ENCODE data around the gene SMC1A. TPM values are rescaled to one million over a fixed set of nuclear protein-coding genes. Genes with fewer than 3 reads are reported as not detected.

Gene SMC1A
- total and polyA plus RNA-seq, 5 donors, result 9.4 to 50.3 (median 48.2) TPM

DNA sequence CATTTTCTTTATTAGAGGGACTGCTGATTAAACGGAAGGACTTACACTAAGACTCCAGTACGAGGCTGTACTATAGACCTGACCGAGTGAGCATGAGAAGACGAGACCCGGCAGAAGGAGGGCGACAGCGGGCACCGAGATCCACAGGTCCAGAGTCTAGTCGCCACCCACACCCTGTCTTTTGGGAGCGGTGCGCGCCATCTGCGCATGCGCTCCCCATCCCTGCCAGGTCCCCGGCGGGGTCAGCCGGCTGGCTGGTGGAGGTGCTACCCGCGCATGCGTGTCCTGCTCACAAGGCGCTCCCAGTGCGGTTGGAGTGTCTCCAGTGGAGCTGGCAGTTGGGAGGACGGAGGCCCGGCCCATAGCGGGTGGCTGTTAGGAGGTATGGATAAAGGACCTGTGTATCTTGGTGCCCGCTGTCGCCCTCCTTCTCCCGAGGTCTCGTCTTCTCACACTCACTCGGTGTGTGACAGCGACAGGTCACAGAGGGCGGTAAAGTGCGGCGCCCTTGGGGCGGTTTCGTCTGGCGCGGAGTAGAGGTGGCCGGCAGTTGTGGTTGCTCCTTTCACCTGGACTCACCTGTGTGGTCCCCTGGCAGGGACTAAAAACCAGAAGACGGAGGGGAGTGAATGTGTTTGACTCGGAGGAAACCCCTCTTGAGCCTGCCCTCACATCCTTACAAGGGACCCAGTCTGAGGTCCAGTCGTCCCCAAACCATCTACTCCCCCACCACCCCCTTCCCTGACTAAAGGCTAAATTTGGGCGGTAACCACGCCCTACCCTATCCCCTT, 19.3 kb upstream of the SMC1A start:
- H3K4me1 ChIP-seq (ENCODE audit: control insufficient read depth, insufficient read depth, low read length), result no peaks in the 10 kb centered on the region
- H3K27ac ChIP-seq (ENCODE audit: low read length), result no peak overlapping the region
- ATAC-seq (peak; percentile 90 to 93), DNase-seq (peak; percentile 87 to 93 (median 93))
- intact Hi-C loops (cut with DNase I), result no loop called here
- no peaks in the 10 kb centered on the region for H3K27me3 ChIP-seq (ENCODE audit: control insufficient read depth, insufficient read depth)
- 8% methylated on average over 44 of the region's 44 CpGs for WGBS
- peak overlapping the region; percentile 35 for H3K4me3 ChIP-seq (ENCODE audit: low read length)
- no peaks in the 10 kb centered on the region for H3K9me3 ChIP-seq (ENCODE audit: control insufficient read depth, low read length)

DNA sequence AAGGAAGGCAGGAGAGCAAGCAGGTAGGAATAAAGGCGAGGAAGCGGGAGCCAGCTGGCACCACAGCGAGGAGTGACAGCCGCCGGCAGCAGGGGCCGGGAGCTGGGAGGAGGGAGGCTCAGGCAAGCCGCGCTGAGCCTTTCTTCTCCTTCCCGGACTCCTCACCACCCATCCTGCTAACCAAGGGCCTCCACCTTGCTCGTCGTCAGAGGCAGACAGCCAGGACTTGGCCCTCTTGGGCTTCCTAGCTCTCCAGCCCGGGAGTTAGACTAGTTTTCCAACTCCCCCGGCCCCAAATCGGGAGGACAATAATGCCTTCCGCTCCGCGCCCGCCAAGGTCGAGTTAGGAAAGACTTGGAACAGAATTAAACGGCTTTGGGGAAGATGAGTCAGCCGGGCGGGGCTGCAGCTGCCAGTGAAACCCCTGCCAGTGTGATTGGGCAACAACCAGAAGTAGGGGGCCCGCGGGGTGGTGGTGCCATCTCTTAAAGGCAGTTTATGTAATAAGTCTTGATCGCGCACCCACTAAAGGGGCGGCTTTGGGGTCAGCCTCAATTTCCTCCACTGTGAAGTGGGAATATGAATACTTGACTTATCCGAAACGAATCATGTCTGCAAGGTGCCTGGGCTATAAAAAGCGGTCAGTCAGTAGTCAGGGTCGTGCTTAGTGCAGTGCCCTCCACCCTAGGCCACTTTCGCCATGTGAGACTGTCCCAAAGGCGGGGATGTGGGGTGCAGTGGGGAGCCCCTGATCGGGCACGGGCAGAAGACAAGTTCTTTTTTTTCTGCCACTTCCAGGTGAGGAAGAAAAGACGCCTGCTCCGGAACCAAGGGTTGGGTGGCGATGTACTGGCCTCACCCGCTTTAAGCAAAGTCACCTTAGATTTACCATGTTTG, 18.4 kb upstream of the SMC1A start:
- H3K4me1 ChIP-seq (ENCODE audit: control insufficient read depth, insufficient read depth, low read length), result no peaks in the 10 kb centered on the region
- H3K9me3 ChIP-seq (ENCODE audit: control insufficient read depth, low read length), result no peaks in the 10 kb centered on the region
- H3K27me3 ChIP-seq (ENCODE audit: control insufficient read depth, insufficient read depth), result no peaks in the 10 kb centered on the region
- DNase-seq, result peak; percentile 80 to 88 (median 84)
- intact Hi-C loops (cut with DNase I), result no loop called here
- 14% methylated on average over 39 of the region's 39 CpGs for WGBS
- H3K4me3 ChIP-seq (ENCODE audit: low read length), result peak overlapping the region; percentile 35
- peak overlapping the region; percentile 48 for H3K27ac ChIP-seq (ENCODE audit: low read length)
- ATAC-seq, result peak; percentile 62 to 86

DNA sequence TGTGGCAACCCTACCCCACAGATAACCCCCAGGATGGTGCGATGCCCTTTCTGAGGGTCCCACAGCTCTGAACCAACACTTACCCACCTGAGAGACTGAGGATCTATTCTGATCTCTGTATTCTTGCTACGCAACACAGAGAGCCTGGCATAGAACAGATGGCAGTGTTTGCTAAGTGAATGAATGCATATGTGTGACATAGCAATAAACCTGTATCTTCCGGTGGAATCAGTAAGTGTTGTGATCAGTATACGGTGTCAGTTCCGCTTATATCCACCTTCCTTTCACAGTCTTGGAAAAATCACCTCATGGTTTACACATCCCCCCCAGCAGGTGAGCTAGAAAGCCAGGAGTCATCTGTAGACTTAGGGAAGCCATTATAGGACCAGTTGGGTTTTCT, 17.6 kb upstream of the SMC1A start:
- ATAC-seq (no peak), DNase-seq (no peak)
- H3K9me3 ChIP-seq (ENCODE audit: control insufficient read depth, low read length), result no peaks in the 10 kb centered on the region
- intact Hi-C loops (cut with DNase I), result no loop called here
- 79% methylated on average over 5 of the region's 5 CpGs for WGBS
- no peak overlapping the region for H3K4me3 ChIP-seq (ENCODE audit: low read length)
- H3K4me1 ChIP-seq (ENCODE audit: control insufficient read depth, insufficient read depth, low read length), result no peaks in the 10 kb centered on the region
- H3K27me3 ChIP-seq (ENCODE audit: control insufficient read depth, insufficient read depth), result no peaks in the 10 kb centered on the region
- no peak overlapping the region for H3K27ac ChIP-seq (ENCODE audit: low read length)

DNA sequence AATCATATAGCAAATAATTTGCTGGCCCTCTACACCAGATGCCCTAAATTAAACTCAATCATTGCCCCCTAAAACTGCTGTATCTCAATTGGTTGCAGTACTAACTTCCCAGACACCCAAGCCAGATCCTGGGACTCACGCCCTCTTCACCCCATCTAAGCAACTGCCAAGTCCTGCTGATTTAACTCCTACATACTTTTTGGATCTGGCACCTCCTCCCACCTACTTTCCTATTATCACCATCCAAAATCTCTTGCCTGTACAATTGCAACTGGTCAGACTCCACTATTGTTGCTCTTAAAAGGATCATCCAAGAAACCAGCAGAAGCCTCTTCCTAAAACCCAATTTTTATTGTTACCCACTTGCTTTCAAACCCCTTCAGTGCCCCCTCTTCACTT, 16.4 kb upstream of the SMC1A start:
- H3K9me3 ChIP-seq (ENCODE audit: control insufficient read depth, low read length), result no peaks in the 10 kb centered on the region
- no peak for DNase-seq
- intact Hi-C loops (cut with DNase I), result loop anchor here in 2 of 4 donors (5.0 to 10.0 kb wide), 2 partner anchors 122 to 124 kb away; no protein-coding TSS in a partner anchor
- no peak overlapping the region for H3K27ac ChIP-seq (ENCODE audit: low read length)
- no peaks in the 10 kb centered on the region for H3K4me1 ChIP-seq (ENCODE audit: control insufficient read depth, insufficient read depth, low read length)
- 64% methylated on average over 1 of the region's 1 CpG for WGBS
- ATAC-seq, result no peak
- no peaks in the 10 kb centered on the region for H3K27me3 ChIP-seq (ENCODE audit: control insufficient read depth, insufficient read depth)
- H3K4me3 ChIP-seq (ENCODE audit: low read length), result no peak overlapping the region

DNA sequence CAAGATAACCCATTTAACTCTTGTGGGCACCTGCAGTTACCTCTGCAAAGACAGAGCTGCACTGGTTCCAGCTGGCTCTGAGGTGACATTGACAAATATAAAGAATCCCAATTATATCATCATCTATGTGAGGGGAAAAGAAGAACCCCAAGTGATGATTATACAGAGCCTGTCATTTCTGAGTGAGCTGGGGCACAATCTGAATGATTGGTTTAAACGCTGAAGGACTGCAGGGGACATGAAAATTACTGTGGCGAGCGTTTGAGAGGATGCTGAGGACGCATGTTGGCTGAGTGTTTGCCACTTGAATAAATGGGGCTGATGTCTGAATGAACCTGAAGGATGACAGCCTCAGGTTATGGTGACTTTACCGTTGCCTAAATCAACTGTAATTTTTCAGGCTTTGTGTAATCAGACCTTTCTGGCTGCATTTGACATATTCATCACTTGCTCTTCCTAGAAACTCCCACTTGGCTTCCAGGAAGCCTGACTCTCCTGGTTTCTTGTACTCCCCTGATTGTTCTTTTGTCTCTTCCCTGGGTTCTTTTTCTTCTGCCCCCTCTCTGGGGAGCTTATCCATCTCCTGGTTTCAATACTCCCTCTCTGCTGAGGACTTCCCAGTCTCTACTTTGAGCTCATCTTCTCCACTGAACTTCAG, 15.8 kb upstream of the SMC1A start:
- WGBS, result 65% methylated on average over 5 of the region's 5 CpGs
- Histone ChIP-seq H3K27ac (ENCODE audit: low read length) (no peak overlapping the region), H3K4me3 (ENCODE audit: low read length) (no peak overlapping the region), H3K27me3 (ENCODE audit: control insufficient read depth, insufficient read depth) (no peaks in the 10 kb centered on the region), H3K4me1 (ENCODE audit: control insufficient read depth, insufficient read depth, low read length) (no peaks in the 10 kb centered on the region), H3K9me3 (ENCODE audit: control insufficient read depth, low read length) (no peaks in the 10 kb centered on the region)
- intact Hi-C loops (cut with DNase I), result loop anchor here in 2 of 4 donors (5.0 to 10.0 kb wide), 2 partner anchors 121 to 124 kb away; no protein-coding TSS in a partner anchor
- ATAC-seq (no peak), DNase-seq (no peak)

DNA sequence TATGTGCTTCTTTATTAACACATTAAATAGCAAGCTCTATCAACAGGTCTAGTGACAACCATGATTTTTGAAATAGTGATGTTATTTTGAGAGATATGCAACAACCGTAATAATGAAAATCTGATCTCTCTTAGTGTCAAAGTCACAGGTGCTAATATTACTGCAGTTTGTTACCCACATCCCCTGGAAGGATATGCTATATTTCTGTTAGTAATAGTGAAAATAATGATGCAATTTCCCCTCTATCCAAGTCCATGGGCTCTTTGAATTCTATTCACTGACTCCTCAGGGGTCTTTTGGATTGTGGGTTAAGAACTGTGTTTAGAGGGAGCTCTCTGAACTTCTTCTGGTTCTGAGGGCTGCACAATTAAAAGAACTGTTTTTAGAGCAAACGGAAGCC, 14.8 kb upstream of the SMC1A start:
- Histone ChIP-seq H3K4me1 (ENCODE audit: control insufficient read depth, insufficient read depth, low read length) (no peaks in the 10 kb centered on the region), H3K9me3 (ENCODE audit: control insufficient read depth, low read length) (no peaks in the 10 kb centered on the region), H3K4me3 (ENCODE audit: low read length) (no peak overlapping the region), H3K27ac (ENCODE audit: low read length) (no peak overlapping the region), H3K27me3 (ENCODE audit: control insufficient read depth, insufficient read depth) (no peaks in the 10 kb centered on the region)
- no peak for DNase-seq
- intact Hi-C loops (cut with DNase I), result loop anchor here in 2 of 4 donors (5.0 to 10.0 kb wide), 2 partner anchors 120 to 122 kb away; no protein-coding TSS in a partner anchor
- WGBS, result 75% methylated on average over 2 of the region's 2 CpGs
- no peak for ATAC-seq

DNA sequence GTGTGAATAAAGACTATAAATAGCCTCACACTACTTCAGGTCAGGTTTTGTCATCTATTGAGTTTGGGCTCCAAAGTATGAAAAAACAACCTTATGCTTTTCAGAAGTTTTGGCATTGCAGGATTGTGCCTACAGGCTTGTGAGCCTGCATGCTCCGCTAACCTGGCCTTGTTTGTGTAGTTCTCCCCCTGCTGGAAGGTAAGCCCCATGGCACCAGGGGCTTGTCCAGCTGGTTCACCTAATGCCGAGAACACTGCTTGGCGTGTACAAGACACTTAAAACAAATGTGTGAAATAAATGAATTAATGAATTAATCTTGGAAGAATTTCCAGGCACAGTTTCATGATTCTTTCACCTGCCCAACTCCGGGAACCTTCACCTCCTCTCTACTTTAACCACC, 13.5 kb upstream of the SMC1A start:
- H3K27ac ChIP-seq (ENCODE audit: low read length), result no peak overlapping the region
- H3K4me3 ChIP-seq (ENCODE audit: low read length), result no peak overlapping the region
- peak; percentile 41 to 59 for ATAC-seq
- H3K4me1 ChIP-seq (ENCODE audit: control insufficient read depth, insufficient read depth, low read length), result no peaks in the 10 kb centered on the region
- no peaks in the 10 kb centered on the region for H3K9me3 ChIP-seq (ENCODE audit: control insufficient read depth, low read length)
- intact Hi-C loops (cut with DNase I), result loop anchor here in 2 of 4 donors (5.0 to 10.0 kb wide), 2 partner anchors 119 to 121 kb away; no protein-coding TSS in a partner anchor
- peak; percentile 31 to 67 (median 64) for DNase-seq
- H3K27me3 ChIP-seq (ENCODE audit: control insufficient read depth, insufficient read depth), result no peaks in the 10 kb centered on the region
- 6% methylated on average over 4 of the region's 4 CpGs for WGBS

DNA sequence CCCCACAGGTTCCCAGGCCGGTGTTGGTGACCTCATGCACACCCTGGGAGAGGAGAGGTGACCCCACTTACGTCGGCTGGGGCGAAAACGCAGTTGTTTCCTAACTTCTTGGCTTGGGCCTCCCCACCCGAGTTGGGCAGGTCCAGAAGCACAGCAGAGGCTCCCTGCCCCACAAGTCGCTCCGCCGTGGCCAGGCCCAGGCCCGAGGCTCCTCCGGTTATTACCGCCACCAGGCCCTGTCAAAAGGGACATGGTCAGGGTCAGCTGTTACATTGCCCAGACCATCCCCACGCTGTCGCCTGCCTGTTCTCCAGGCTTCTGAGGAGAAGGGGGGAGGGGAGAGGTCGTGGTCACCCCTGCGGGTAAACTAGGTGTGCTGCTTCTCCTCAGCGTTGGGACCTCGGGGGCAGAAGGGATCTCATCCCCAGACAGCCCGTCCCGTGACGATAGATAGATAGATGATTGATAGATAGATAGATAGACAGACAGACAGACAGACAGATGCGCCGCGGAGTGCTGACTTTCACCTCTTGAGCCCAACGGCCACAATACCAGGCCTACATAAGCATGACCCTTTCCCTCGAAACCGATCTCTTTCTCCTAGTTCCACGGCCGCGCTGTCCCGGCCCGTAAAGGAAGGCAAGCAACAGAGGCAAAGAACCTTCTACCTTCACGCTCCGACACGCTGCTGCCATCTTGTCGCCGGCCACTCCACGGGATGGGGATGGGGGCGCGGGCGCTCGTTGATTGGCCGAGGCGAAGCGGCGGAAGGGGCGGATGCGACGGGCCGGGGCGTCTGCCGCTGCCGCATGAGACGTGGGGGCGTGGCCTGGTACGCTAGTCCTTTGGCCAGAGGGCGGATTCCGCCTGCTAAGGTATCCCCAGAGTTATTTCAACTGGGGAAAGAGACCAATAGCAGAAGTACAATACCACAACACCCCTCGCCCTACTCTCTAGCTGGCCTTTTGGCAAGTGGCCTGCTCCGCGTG, 11.5 kb upstream of the SMC1A start, which contains the start of gene HSD17B10:
Gene HSD17B10 (minus strand): TSS at position 720 of the 989 bp plus-strand sequence. CDS start 25 bp downstream, at position 695.
- WGBS, result 5% methylated on average over 61 of the region's 61 CpGs
- Histone ChIP-seq H3K27ac (ENCODE audit: low read length) (peak within 1 kb of the TSS; percentile 43), H3K4me1 (ENCODE audit: control insufficient read depth, insufficient read depth, low read length) (no peaks in the 10 kb centered on the region), H3K4me3 (ENCODE audit: low read length) (peak within 1 kb of the TSS; percentile 54), H3K9me3 (ENCODE audit: control insufficient read depth, low read length) (no peaks in the 10 kb centered on the region), H3K27me3 (ENCODE audit: control insufficient read depth, insufficient read depth) (no peaks in the 10 kb centered on the region)
- peak; percentile 93 to 96 (median 95) for DNase-seq
- ATAC-seq, result peak; percentile 98
- intact Hi-C loops (cut with DNase I), result loop anchor here in 1 of 4 donors (10.0 kb wide), 1 partner anchor 119 kb away; no protein-coding TSS in a partner anchor

DNA sequence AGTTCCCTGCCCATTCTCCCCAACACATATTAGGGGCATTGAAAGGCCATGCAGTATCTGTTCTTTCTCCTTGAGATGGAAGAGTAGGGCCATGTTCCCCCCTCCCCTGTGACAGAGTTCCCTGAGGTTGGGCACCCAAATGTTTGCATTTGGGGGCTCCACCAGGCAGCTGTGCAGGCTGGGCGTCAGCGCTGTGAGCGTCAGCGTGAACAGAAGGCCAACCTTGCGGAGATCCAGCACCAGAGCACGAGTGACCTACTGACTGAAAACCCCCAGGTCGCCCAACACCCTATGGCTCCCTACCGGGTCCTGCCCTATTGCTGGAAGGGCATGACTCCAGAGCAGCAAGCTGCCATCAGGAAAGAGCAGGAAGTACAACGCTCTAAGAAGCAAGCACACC, 7.8 kb upstream of the SMC1A start:
- no peaks in the 10 kb centered on the region for H3K9me3 ChIP-seq (ENCODE audit: control insufficient read depth, low read length)
- DNase-seq (no peak), ATAC-seq (no peak)
- intact Hi-C loops (cut with DNase I), result loop anchor here in 1 of 4 donors (10.0 kb wide), 1 partner anchor 115 kb away; no protein-coding TSS in a partner anchor
- no peaks in the 10 kb centered on the region for H3K4me1 ChIP-seq (ENCODE audit: control insufficient read depth, insufficient read depth, low read length)
- no peak overlapping the region for H3K27ac ChIP-seq (ENCODE audit: low read length)
- no peak overlapping the region for H3K4me3 ChIP-seq (ENCODE audit: low read length)
- WGBS, result 92% methylated on average over 9 of the region's 9 CpGs
- H3K27me3 ChIP-seq (ENCODE audit: control insufficient read depth, insufficient read depth), result no peaks in the 10 kb centered on the region
